IMR-90 (cell line): Measurements from ENCODE around the gene WBP1. TPM values are rescaled to one million over a fixed set of nuclear protein-coding genes. Genes with fewer than 3 reads are reported as not detected.

ENCODE experiments used
- ATAC-seq: fragments of 200-7000 bp; cut with Tn5 transposase; 2 replicates; pipeline ENCODE4 v1.9.1; 2020; ENCODE audit warnings: low read depth, mild to moderate bottlenecking, moderate library complexity
- BruUV-seq: library from RNA; stranded (reverse); fragments of 400-500 nt; replicated peaks from 2 replicates; lab custom pipeline; 2021; lab: Mats Ljungman, UMichigan
- CTCF ChIA-PET: fragments of 300-600 bp; formaldehyde crosslinking; extraction: SDS; loops from one replicate; lab custom pipeline; 2021; ENCODE audit warnings: antibody characterized with exemption; lab: Yijun Ruan, JAX
- POLR2A ChIA-PET: fragments of 300-600 bp; sonication (Branson Sonifier 250); formaldehyde crosslinking; loops from one replicate; lab custom pipeline; 2022; ENCODE audit warnings: antibody characterized with exemption; ENCODE audit not compliant: unreplicated experiment; lab: Charles Lee
- DNase-seq: peaks from one replicate; pipeline ENCODE4 v3.0.0; 2013
- H2AFZ ChIP-seq: replicated peaks from 2 replicates; pipeline ENCODE3; 2013; ENCODE audit warnings: low read length, mild to moderate bottlenecking; ENCODE audit not compliant: poor library complexity
- H2AK5ac ChIP-seq: 2 replicates; pipeline ENCODE4 v1.6.1; 2013; ENCODE audit warnings: low read depth, low read length, inconsistent platforms
- H2AK9ac ChIP-seq: replicated peaks from 2 replicates; pipeline ENCODE3; 2013; ENCODE audit warnings: mild to moderate bottlenecking, low read depth, low read length, moderate library complexity; ENCODE audit not compliant: poor library complexity
- H2BK120ac ChIP-seq: 2 replicates; pipeline ENCODE4 v1.6.1; 2013; ENCODE audit warnings: low read depth, low read length, inconsistent platforms
- H2BK15ac ChIP-seq: 3 replicates; pipeline ENCODE4 v1.6.1; 2013; ENCODE audit warnings: low read depth, low read length, inconsistent platforms
- H2BK20ac ChIP-seq: 2 replicates; pipeline ENCODE4 v1.6.1; 2013; ENCODE audit warnings: low read depth, mild to moderate bottlenecking, inconsistent platforms, low read length, moderate library complexity
- H2BK5ac ChIP-seq: 2 replicates; pipeline ENCODE4 v1.6.1; 2013; ENCODE audit warnings: mild to moderate bottlenecking, low read depth, low read length, inconsistent platforms; ENCODE audit not compliant: poor library complexity, severe bottlenecking
- H3K14ac ChIP-seq: replicated peaks from 2 replicates; pipeline ENCODE4 v1.6.1; 2013; ENCODE audit warnings: low read depth, low read length, inconsistent platforms
- H3K18ac ChIP-seq: 2 replicates; pipeline ENCODE4 v1.6.1; 2013; ENCODE audit warnings: low read depth, low read length, control low read depth
- H3K23ac ChIP-seq: 2 replicates; pipeline ENCODE4 v1.6.1; 2013; ENCODE audit warnings: low read depth, low read length, inconsistent platforms
- H3K27ac ChIP-seq: 2 replicates; pipeline ENCODE4 v1.5.1; 2013; ENCODE audit warnings: mild to moderate bottlenecking, control low read depth, low read length; ENCODE audit not compliant: insufficient read depth
- H3K27me3 ChIP-seq: 2 replicates; pipeline ENCODE4 v1.6.1; 2013; ENCODE audit warnings: low read length; ENCODE audit not compliant: control insufficient read depth, insufficient read depth
- H3K36me3 ChIP-seq: 2 replicates; pipeline ENCODE4 v1.6.1; 2013; ENCODE audit warnings: low read length, mixed read lengths; ENCODE audit not compliant: control insufficient read depth, insufficient read depth
- H3K4ac ChIP-seq: 2 replicates; pipeline ENCODE4 v1.6.1; 2013; ENCODE audit warnings: low read depth, low read length, inconsistent platforms
- H3K4me1 ChIP-seq: 2 replicates; pipeline ENCODE4 v1.6.1; 2013; ENCODE audit warnings: low read length, mixed read lengths; ENCODE audit not compliant: control insufficient read depth, insufficient read depth
- H3K4me2 ChIP-seq: 2 replicates; pipeline ENCODE4 v1.6.1; 2013; ENCODE audit warnings: low read depth, mild to moderate bottlenecking, control low read depth, low read length, moderate library complexity
- H3K4me3 ChIP-seq: 2 replicates; pipeline ENCODE4 v1.5.1; 2013; ENCODE audit warnings: low read depth, mild to moderate bottlenecking, control low read depth, low read length, moderate library complexity; ENCODE audit not compliant: insufficient read depth
- H3K56ac ChIP-seq: 2 replicates; pipeline ENCODE4 v1.6.1; 2013; ENCODE audit warnings: low read length, inconsistent platforms; ENCODE audit not compliant: insufficient read depth; ENCODE audit errors: extremely low read depth
- H3K79me1 ChIP-seq, 2 experiments: 2 replicates each; pipeline ENCODE4 v1.6.1; 2013; ENCODE audit warnings: low read length in 2 of 2, inconsistent platforms in 1 of 2, low read depth in 1 of 2
- H3K9ac ChIP-seq: 2 replicates; pipeline ENCODE4 v1.6.1; 2013; ENCODE audit warnings: low read depth, low read length, control low read depth
- H3K9me1 ChIP-seq: 2 replicates; pipeline ENCODE4 v1.6.1; 2013; ENCODE audit warnings: low read length, inconsistent platforms; ENCODE audit not compliant: insufficient read depth
- H3K9me3 ChIP-seq: 2 replicates; pipeline ENCODE4 v1.6.1; 2013; ENCODE audit warnings: low read length; ENCODE audit not compliant: control insufficient read depth, insufficient read depth
- H4K20me1 ChIP-seq: 2 replicates; pipeline ENCODE4 v1.6.1; 2013; ENCODE audit warnings: low read length, inconsistent platforms; ENCODE audit not compliant: insufficient read depth
- H4K5ac ChIP-seq: 2 replicates; pipeline ENCODE4 v1.6.1; 2013; ENCODE audit warnings: mild to moderate bottlenecking, low read depth, low read length, control low read depth
- H4K8ac ChIP-seq, 2 experiments: 2 replicates each; pipeline ENCODE4 v1.6.1; 2013; ENCODE audit warnings: low read depth in 2 of 2, low read length in 2 of 2, control low read depth in 1 of 2, inconsistent platforms in 1 of 2
- H4K91ac ChIP-seq: 2 replicates; pipeline ENCODE4 v1.6.1; 2013; ENCODE audit warnings: low read depth, low read length, inconsistent platforms; ENCODE audit not compliant: insufficient read depth
- BHLHE40 ChIP-seq: fragments of 150-350 bp; IDR thresholded peaks from 2 replicates; pipeline ENCODE4 v1.6.1; 2016; ENCODE audit warnings: mild to moderate bottlenecking, low read depth, low read length
- CEBPB ChIP-seq: IDR thresholded peaks from 2 replicates; pipeline ENCODE4 v1.6.1; 2012; ENCODE audit warnings: low read depth, low read length, improper control_type of control experiment
- CHD1 ChIP-seq: IDR thresholded peaks from 2 replicates; pipeline ENCODE4 v1.6.1; 2012; ENCODE audit warnings: low read depth, low read length, improper control_type of control experiment
- FOS ChIP-seq: fragments of 150-350 bp; IDR thresholded peaks from 2 replicates; pipeline ENCODE4 v1.6.1; 2016; ENCODE audit warnings: low read depth, low read length
- MAFK ChIP-seq: IDR thresholded peaks from 2 replicates; pipeline ENCODE4 v1.6.1; 2012; ENCODE audit warnings: low read depth, low read length, improper control_type of control experiment
- MXI1 ChIP-seq: IDR thresholded peaks from 2 replicates; pipeline ENCODE4 v1.6.1; 2012; ENCODE audit warnings: low read depth, mild to moderate bottlenecking, low read length, moderate library complexity, borderline replicate concordance
- NFE2L2 ChIP-seq: fragments of 150-350 bp; IDR thresholded peaks from 2 replicates; pipeline ENCODE4 v1.6.1; 2016; ENCODE audit warnings: low read depth, mild to moderate bottlenecking, low read length
- POLR2A ChIP-seq: IDR thresholded peaks from 2 replicates; pipeline ENCODE4 v1.6.1; 2012; ENCODE audit warnings: mild to moderate bottlenecking, low read depth, low read length
- RCOR1 ChIP-seq: IDR thresholded peaks from 2 replicates; pipeline ENCODE4 v1.6.1; 2012; ENCODE audit warnings: mild to moderate bottlenecking, low read length, improper control_type of control experiment; ENCODE audit not compliant: insufficient replicate concordance
- RFX5 ChIP-seq: IDR thresholded peaks from 2 replicates; pipeline ENCODE4 v1.8.0; 2012; ENCODE audit warnings: low read depth, mild to moderate bottlenecking, low read length, moderate library complexity
- SMC3 ChIP-seq: fragments of 150-350 bp; IDR thresholded peaks from 2 replicates; pipeline ENCODE4 v1.6.1; 2016; ENCODE audit warnings: low read depth, mild to moderate bottlenecking, antibody characterized with exemption, low read length, moderate library complexity
- dilution Hi-C: fragments of 300-500 bp; cut with HindIII; formaldehyde crosslinking; loops from one replicate; pipeline ENCODE4 v1.14.3; 2018; ENCODE audit warnings: low sequenced_read_pairs; ENCODE audit not compliant: unreplicated experiment
- in situ Hi-C: fragments of 300-500 bp; cut with MboI; formaldehyde crosslinking; loops from 3 replicates; pipeline ENCODE4 v1.14.3; 2019; ENCODE audit warnings: low sequenced_read_pairs, inconsistent platforms, mixed read lengths
- intact Hi-C: fragments of 100-400 bp; cut with micrococcal nuclease; formaldehyde crosslinking; loops from 2 replicates; pipeline ENCODE4 v1.10.0; 2022
- polyA plus RNA-seq, 3 experiments: library from polyadenylated mRNA; depleted of rRNA; stranded (reverse); fragments of >200 nt; gene quantifications; 2 replicates each; pipeline ENCODE4 v1.2.3, GENCODE V29; 2012; ENCODE audit warnings: low replicate concordance in 1 of 3
- total RNA-seq: library from RNA; depleted of rRNA; stranded (reverse); fragments of >200 nt; gene quantifications from 2 replicates; pipeline ENCODE4 v1.2.3, GENCODE V29; 2012
- TF ChIP-seq, protein P1 (sequence below): fragments of 150-350 bp; IDR thresholded peaks from 2 replicates; pipeline ENCODE4 v1.6.1; 2016; ENCODE audit warnings: low read depth, mild to moderate bottlenecking, low read length, moderate library complexity, borderline replicate concordance
- TF ChIP-seq, protein P2 (sequence below): conservative IDR thresholded peaks from 2 replicates; pipeline ENCODE4 v1.5.1; 2012; ENCODE audit warnings: mild to moderate bottlenecking, low read depth, low read length, improper control_type of control experiment
- TF ChIP-seq, protein P3 (sequence below): fragments of 150-350 bp; IDR thresholded peaks from 2 replicates; pipeline ENCODE4 v1.6.1; 2017; ENCODE audit warnings: mild to moderate bottlenecking, antibody characterized with exemption, low read length, low read depth

Gene WBP1
- total and polyA plus RNA-seq, 2 of the 4 experiments (the other 2 are of a cell fraction) = 22.9 to 78.5 TPM

DNA sequence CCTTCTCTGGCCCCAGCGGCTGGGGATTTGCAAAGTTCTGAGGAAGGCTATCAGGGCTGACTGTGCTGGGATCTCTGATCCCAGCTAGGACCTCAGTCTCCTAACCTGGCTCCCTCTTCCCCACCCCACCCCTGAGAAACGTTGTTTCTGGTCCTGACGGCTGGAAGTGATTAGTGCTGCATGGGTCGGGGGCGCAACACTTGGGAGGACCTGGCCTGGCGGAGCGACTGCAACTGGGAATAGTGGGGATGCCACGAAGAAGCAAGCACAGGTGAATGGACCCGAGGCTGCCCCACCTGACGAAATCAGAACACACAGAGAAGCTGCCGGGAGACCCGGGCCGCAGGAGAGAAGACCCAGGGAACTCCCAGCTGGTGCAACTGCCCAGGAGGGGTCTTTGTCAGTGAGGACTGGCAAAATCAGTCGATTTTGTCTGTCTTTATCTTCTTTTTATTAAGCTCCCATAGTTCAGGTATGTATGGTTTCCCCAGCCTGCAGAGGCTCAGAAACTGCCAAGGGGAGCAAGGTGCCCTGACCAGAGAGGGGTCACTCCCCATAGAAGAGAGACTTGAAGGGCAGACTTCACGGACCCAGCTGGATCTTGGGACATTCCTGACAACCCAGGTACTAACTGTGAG lies 41.8 kb downstream of the WBP1 start (continued):
- TF ChIP-seq RFX5 (no peak), POLR2A (no peak), FOS (no peak)

DNA sequence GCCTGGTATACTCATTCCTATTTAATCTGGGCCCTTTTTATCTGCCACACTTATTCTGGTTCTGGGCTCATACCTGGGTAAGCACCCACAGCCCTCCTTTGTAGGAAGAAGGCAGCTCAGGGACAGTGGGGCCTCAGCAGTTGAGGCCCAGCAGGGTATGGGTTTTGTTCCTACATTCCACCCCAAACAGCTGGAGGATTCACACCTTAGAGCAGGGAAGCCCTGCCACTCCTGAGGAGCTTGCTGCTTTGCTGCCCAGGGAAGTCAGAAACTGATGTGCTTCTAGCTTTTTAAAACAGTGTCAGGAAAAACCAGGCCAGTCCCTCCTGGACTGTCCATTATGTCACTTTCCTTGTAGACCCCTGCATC lies 42.3 kb downstream of the WBP1 start:
- H2BK15ac ChIP-seq = no peak overlapping the region
- no peak overlapping the region for H3K4me3 ChIP-seq
- no peak overlapping the region for H2AK5ac ChIP-seq
- H2BK120ac ChIP-seq = no peak overlapping the region
- H4K20me1 ChIP-seq = no peaks in the 10 kb centered on the region
- H3K14ac ChIP-seq = no peak overlapping the region
- H3K36me3 ChIP-seq = peaks cover 10% of the 10 kb centered on the region
- no peak overlapping the region for H2AK9ac ChIP-seq
- DNase-seq (no peak), ATAC-seq (no peak)
- no peaks in the 10 kb centered on the region for H3K9me3 ChIP-seq
- ChIA-PET POLR2A (no interaction called here), CTCF (interaction anchor here (0.6 kb wide), 1 partner anchor 12 kb away, joined by 3 read pairs; no protein-coding TSS in a partner anchor)
- dilution Hi-C loops (no loop called here), intact Hi-C loops (no loop called here), in situ Hi-C loops (no loop called here)
- no peak overlapping the region for H2BK20ac ChIP-seq
- H3K9ac ChIP-seq = no peak overlapping the region
- H3K4me1 ChIP-seq = peaks cover 15% of the 10 kb centered on the region
- no peaks in the 10 kb centered on the region; the same call in 1 of the 2 replicates for H3K9me1 ChIP-seq
- peaks cover 38% of the 10 kb centered on the region for H3K27me3 ChIP-seq
- H3K79me1 ChIP-seq = peaks cover 3 to 25% of the 10 kb centered on the region in 2 experiments; a peak in 3 of 4 replicates
- BruUV-seq = no TSS peak
- no peak overlapping the region for H3K56ac ChIP-seq
- H3K4me2 ChIP-seq = no peak overlapping the region
- H4K8ac ChIP-seq = no peak overlapping the region
- H4K91ac ChIP-seq = no peak overlapping the region
- H3K4ac ChIP-seq = no peak overlapping the region
- no peak overlapping the region for H3K27ac ChIP-seq
- no peak overlapping the region for H2AFZ ChIP-seq
- H4K5ac ChIP-seq = no peak overlapping the region
- H2BK5ac ChIP-seq = no peak overlapping the region
- no peak overlapping the region for H3K18ac ChIP-seq
- no peak overlapping the region for H3K23ac ChIP-seq
- TF ChIP-seq CHD1 (no peak), CEBPB (no peak), RCOR1 (no peak), MXI1 (no peak), BHLHE40 (no peak), SMC3 (no peak), NFE2L2 (no peak), RFX5 (no peak), MAFK (no peak)
- TF ChIP-seq, protein P1, sequence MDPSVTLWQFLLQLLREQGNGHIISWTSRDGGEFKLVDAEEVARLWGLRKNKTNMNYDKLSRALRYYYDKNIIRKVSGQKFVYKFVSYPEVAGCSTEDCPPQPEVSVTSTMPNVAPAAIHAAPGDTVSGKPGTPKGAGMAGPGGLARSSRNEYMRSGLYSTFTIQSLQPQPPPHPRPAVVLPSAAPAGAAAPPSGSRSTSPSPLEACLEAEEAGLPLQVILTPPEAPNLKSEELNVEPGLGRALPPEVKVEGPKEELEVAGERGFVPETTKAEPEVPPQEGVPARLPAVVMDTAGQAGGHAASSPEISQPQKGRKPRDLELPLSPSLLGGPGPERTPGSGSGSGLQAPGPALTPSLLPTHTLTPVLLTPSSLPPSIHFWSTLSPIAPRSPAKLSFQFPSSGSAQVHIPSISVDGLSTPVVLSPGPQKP = no peak
- TF ChIP-seq, protein P2, sequence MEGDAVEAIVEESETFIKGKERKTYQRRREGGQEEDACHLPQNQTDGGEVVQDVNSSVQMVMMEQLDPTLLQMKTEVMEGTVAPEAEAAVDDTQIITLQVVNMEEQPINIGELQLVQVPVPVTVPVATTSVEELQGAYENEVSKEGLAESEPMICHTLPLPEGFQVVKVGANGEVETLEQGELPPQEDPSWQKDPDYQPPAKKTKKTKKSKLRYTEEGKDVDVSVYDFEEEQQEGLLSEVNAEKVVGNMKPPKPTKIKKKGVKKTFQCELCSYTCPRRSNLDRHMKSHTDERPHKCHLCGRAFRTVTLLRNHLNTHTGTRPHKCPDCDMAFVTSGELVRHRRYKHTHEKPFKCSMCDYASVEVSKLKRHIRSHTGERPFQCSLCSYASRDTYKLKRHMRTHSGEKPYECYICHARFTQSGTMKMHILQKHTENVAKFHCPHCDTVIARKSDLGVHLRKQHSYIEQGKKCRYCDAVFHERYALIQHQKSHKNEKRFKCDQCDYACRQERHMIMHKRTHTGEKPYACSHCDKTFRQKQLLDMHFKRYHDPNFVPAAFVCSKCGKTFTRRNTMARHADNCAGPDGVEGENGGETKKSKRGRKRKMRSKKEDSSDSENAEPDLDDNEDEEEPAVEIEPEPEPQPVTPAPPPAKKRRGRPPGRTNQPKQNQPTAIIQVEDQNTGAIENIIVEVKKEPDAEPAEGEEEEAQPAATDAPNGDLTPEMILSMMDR = no peak
- TF ChIP-seq, protein P3, sequence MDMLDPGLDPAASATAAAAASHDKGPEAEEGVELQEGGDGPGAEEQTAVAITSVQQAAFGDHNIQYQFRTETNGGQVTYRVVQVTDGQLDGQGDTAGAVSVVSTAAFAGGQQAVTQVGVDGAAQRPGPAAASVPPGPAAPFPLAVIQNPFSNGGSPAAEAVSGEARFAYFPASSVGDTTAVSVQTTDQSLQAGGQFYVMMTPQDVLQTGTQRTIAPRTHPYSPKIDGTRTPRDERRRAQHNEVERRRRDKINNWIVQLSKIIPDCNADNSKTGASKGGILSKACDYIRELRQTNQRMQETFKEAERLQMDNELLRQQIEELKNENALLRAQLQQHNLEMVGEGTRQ = no peak
